ENCODE results near the gene CD52. TPM values are rescaled to one million over a fixed set of nuclear protein-coding genes. Genes with fewer than 3 reads are reported as not detected.
A peak's percentile ranks its signal among the peaks of the same experiment; 100 is the strongest.

The CD52 gene
- total RNA-seq, 3 donors from 2014 or later: 8.3 to 12.8 (median 12.3) TPM

- DNase-seq (ENCODE audit: low spot score in 2 of 2): no peak
- Histone ChIP-seq H3K36me3 (no peaks in the 10 kb centered on the region), H3K4me3 (no peak overlapping the region), H3K27me3 (no peaks in the 10 kb centered on the region), H3K4me1 (no peaks in the 10 kb centered on the region), H3K27ac (no peak overlapping the region), H3K9me3 (no peaks in the 10 kb centered on the region)
- intact Hi-C loops (cut with DNase I; ENCODE audit: low total_unique reads): no loop called here
- TF ChIP-seq POLR2AphosphoS5 (IDR thresholded peaks at IDR 0.05): no peak
- TF ChIP-seq POLR2A (IDR thresholded peaks at IDR 0.05): no peak
- TF ChIP-seq CTCF (IDR thresholded peaks at IDR 0.05): no peak
These were observed 35.6 kb downstream of the CD52 start for GRCh38 chr1:26353210-26353859.

- no peak within 1 kb of the TSS for H3K27ac ChIP-seq
- no peaks in the 10 kb centered on the region for H3K9me3 ChIP-seq
- intact Hi-C loops (cut with DNase I; ENCODE audit: low total_unique reads): no loop called here
- DNase-seq (ENCODE audit: low spot score in 2 of 2): peak in 1 of 2 donors; percentile 72
- no peaks in the 10 kb centered on the region for H3K4me1 ChIP-seq
- no peaks in the 10 kb centered on the region for H3K36me3 ChIP-seq
- H3K27me3 ChIP-seq: no peaks in the 10 kb centered on the region
- TF ChIP-seq POLR2A (IDR thresholded peaks at IDR 0.05) (no peak), CTCF (IDR thresholded peaks at IDR 0.05) (no peak), POLR2AphosphoS5 (IDR thresholded peaks at IDR 0.05) (no peak)
- H3K4me3 ChIP-seq: no peak within 1 kb of the TSS
These were observed 36.4 kb downstream of the CD52 start, which contains the start of gene CRYBG2 for GRCh38 chr1:26353976-26354820. TSS of gene CRYBG2 (minus strand) at chr1:26354130. CDS start at chr1:26346657, 7,473 bp downstream.

DNA sequence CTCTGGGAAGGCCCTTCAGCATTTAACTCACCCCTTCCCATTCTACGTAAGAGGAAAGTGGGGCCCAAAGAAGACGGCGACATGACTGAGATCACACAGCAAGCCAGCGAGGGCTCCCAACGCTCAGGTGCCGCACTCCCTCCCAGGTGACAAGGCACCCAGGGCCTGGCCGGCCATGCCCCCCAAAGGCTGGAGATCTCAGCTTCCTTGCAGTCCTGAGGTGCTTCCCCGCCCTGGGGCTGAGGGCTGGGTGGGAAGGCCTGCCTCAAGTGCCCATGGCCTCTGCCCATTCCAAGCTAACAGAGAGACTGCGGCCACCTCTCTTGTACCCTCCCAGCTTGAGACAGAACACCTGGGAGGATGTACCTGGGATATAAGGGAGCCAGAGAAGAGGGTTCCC lies 37.2 kb downstream of the CD52 start:
- peaks cover 1 to 2% of the 10 kb centered on the region in 2 donors for H3K27me3 ChIP-seq
- no peak for DNase-seq (ENCODE audit: low spot score in 2 of 2)
- H3K9me3 ChIP-seq: no peaks in the 10 kb centered on the region
- intact Hi-C loops (cut with DNase I; ENCODE audit: low total_unique reads): no loop called here
- TF ChIP-seq POLR2AphosphoS5 (IDR thresholded peaks at IDR 0.05) (no peak), CTCF (IDR thresholded peaks at IDR 0.05) (no peak), POLR2A (IDR thresholded peaks at IDR 0.05) (no peak)
- no peak overlapping the region for H3K27ac ChIP-seq
- no peaks in the 10 kb centered on the region for H3K36me3 ChIP-seq
- H3K4me3 ChIP-seq: no peak overlapping the region
- H3K4me1 ChIP-seq: no peaks in the 10 kb centered on the region

- Histone ChIP-seq H3K36me3 (no peaks in the 10 kb centered on the region), H3K27me3 (peaks cover 8 to 13% of the 10 kb centered on the region in 2 donors), H3K4me1 (peaks cover 0 to 9% of the 10 kb centered on the region in 2 donors), H3K4me3 (no peak overlapping the region), H3K27ac (no peak overlapping the region), H3K9me3 (no peaks in the 10 kb centered on the region)
- DNase-seq (ENCODE audit: low spot score in 2 of 2): no peak
- no peak for TF ChIP-seq POLR2A (IDR thresholded peaks at IDR 0.05)
- TF ChIP-seq CTCF (IDR thresholded peaks at IDR 0.05): no peak
- no peak for TF ChIP-seq POLR2AphosphoS5 (IDR thresholded peaks at IDR 0.05)
- intact Hi-C loops (cut with DNase I; ENCODE audit: low total_unique reads): no loop called here
These were observed 38.3 kb downstream of the CD52 start for GRCh38 chr1:26356106-26356505.

- DNase-seq (ENCODE audit: low spot score in 2 of 2): no peak
- Histone ChIP-seq H3K4me1 (peaks cover 0 to 9% of the 10 kb centered on the region in 2 donors), H3K27ac (no peak overlapping the region), H3K9me3 (no peaks in the 10 kb centered on the region), H3K4me3 (no peak overlapping the region), H3K27me3 (peaks cover 8 to 24% of the 10 kb centered on the region in 2 donors), H3K36me3 (no peaks in the 10 kb centered on the region)
- no peak for TF ChIP-seq POLR2AphosphoS5 (IDR thresholded peaks at IDR 0.05)
- TF ChIP-seq CTCF (IDR thresholded peaks at IDR 0.05): no peak
- no peak for TF ChIP-seq POLR2A (IDR thresholded peaks at IDR 0.05)
- intact Hi-C loops (cut with DNase I; ENCODE audit: low total_unique reads): no loop called here
These were observed 39.4 kb downstream of the CD52 start for GRCh38 chr1:26357121-26357602.
